HuH-7 (cell line): ENCODE data around the gene ZNG1F.
"Not testable (repeated sequence)": the region's sequence is repeated elsewhere in the genome, so short reads cannot be mapped to it uniquely, and the experiment has no call there.

Source experiments
- DNase-seq: peaks from one replicate; pipeline ENCODE4 v3.0.0; 2011; ENCODE audit warnings: low spot score

ZNG1F gene

GRCh38 chr9:41086215-41086614 lies 102.9 kb downstream of the ZNG1F start:
- not testable (repeated sequence) for DNase-seq

- DNase-seq = not testable (repeated sequence)
These were observed 106.8 kb downstream of the ZNG1F start for GRCh38 chr9:41082358-41082757.
